Measurements from ENCODE around the gene MBD5. TPM values are rescaled to one million over a fixed set of nuclear protein-coding genes. Genes with fewer than 3 reads are reported as not detected.

MBD5 gene
- total and polyA plus RNA-seq, 2 donors (not counting 1 experiment from before 2014, with no cell fraction given), result 10.9 to 69.7 TPM

DNA sequence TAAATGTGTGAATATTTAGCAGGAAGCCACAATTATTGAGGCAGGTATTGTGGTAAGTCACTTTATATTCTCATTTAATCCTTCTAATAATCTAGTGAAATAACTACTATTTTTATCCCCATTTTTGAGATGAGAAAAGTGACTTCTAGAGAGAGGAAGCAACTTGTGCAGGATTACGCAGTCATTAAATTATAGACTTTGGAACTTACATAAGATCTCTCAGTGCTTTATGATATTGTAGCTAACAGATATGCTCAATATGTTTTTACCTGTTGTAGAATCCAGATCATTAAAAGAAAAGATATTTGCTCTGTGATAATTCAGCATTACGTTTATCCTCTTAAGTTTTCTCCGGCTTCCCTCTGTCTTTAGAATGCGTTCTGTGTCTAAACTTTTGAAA, 50.5 kb downstream of the MBD5 start:
- H4K20me1 ChIP-seq (ENCODE audit: control insufficient read depth, insufficient read depth, low read length, poor library complexity, severe bottlenecking), result no peaks in the 10 kb centered on the region
- H3K4me1 Mint-ChIP-seq, result no peaks in the 10 kb centered on the region
- H3K27me3 Mint-ChIP-seq, result no peaks in the 10 kb centered on the region
- no peak overlapping the region for H3K27ac ChIP-seq (ENCODE audit: low read length in 2 of 2)
- H3K9ac ChIP-seq (ENCODE audit: low read length), result no peak overlapping the region
- no peaks in the 10 kb centered on the region for H3K36me3 ChIP-seq (replicated peaks in 1 of 2; ENCODE audit: control extremely low read depth in 1 of 2, control insufficient read depth in 1 of 2, extremely low read depth in 1 of 2, insufficient read depth in 2 of 2, low read length in 1 of 2)
- no peak overlapping the region for H3K27ac Mint-ChIP-seq
- H3K9me3 ChIP-seq (ENCODE audit: control extremely low read depth in 1 of 3, control insufficient read depth in 2 of 3, insufficient read depth in 1 of 3, low read length in 2 of 3), result no peaks in the 10 kb centered on the region
- no peak overlapping the region for H3K4me3 Mint-ChIP-seq
- no peaks in the 10 kb centered on the region for H3K4me1 ChIP-seq (ENCODE audit: control insufficient read depth in 2 of 2, insufficient read depth in 2 of 2, low read length in 2 of 2)
- no peak for ATAC-seq (ENCODE audit: low read depth)
- H3K4me2 ChIP-seq (replicated peaks; ENCODE audit: low read depth, low read length, poor library complexity, severe bottlenecking), result no peak overlapping the region
- intact Hi-C loops (cut with micrococcal nuclease), result no loop called here
- no CpG with 5 or more reads among the region's 4 CpGs for WGBS (ENCODE audit: insufficient coverage)
- H3K9me3 Mint-ChIP-seq (ENCODE audit: insufficient read depth), result no peaks in the 10 kb centered on the region
- TF ChIP-seq EZH2 (IDR thresholded peaks at IDR 0.05; ENCODE audit: borderline replicate concordance, insufficient read depth, low read depth, low read length, poor library complexity, severe bottlenecking), result no peak
- no peak for DNase-seq
- POLR2A ChIA-PET, result no interaction called here
- no peaks in the 10 kb centered on the region for H3K79me2 ChIP-seq (ENCODE audit: control insufficient read depth, insufficient read depth, low read length)
- no peaks in the 10 kb centered on the region for H3K27me3 ChIP-seq (replicated peaks in 1 of 4; ENCODE audit: control extremely low read depth in 1 of 4, control insufficient read depth in 3 of 4, insufficient read depth in 4 of 4, low read length in 3 of 4)
- no peak overlapping the region for H3K4me3 ChIP-seq (ENCODE audit: control extremely low read depth in 1 of 5, extremely low read depth in 1 of 5, insufficient read depth in 1 of 5, low read depth in 2 of 5, low read length in 4 of 5)
- no peak overlapping the region for H2AFZ ChIP-seq (ENCODE audit: insufficient read depth, low read depth, low read length, poor library complexity, severe bottlenecking)
- CTCF ChIA-PET, result no interaction called here

DNA sequence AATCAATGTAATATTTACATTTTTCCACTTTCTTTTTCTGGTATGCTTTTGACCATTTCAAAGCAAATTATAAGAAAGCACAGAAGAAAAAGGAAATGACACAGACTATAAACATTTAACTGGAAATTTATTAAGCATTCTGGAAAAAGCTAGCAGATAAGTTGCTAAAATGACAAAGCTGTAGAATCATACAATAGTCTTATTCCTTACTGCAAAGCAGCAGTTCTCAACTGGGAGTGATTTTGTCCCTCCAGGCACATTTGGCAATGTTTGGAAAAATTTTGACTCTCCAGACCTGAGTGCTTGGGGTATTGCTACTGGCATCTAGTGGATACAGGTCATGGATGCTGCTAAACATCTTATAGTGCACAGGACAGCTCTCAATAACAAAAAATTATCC, 75.1 kb downstream of the MBD5 start:
- no peak overlapping the region for H3K4me3 ChIP-seq (ENCODE audit: control extremely low read depth in 1 of 5, extremely low read depth in 1 of 5, insufficient read depth in 1 of 5, low read depth in 2 of 5, low read length in 4 of 5)
- POLR2A ChIA-PET, result no interaction called here
- peaks cover 0 to under 1% (median 0%) of the 10 kb centered on the region in 3 donors for H3K9me3 ChIP-seq (ENCODE audit: control extremely low read depth in 1 of 3, control insufficient read depth in 2 of 3, insufficient read depth in 1 of 3, low read length in 2 of 3)
- H4K20me1 ChIP-seq (ENCODE audit: control insufficient read depth, insufficient read depth, low read length, poor library complexity, severe bottlenecking), result no peaks in the 10 kb centered on the region
- Mint-ChIP-seq H3K27ac (no peak overlapping the region), H3K4me1 (no peaks in the 10 kb centered on the region), H3K27me3 (no peaks in the 10 kb centered on the region), H3K4me3 (no peak overlapping the region), H3K9me3 (ENCODE audit: insufficient read depth) (no peaks in the 10 kb centered on the region)
- H3K9ac ChIP-seq (ENCODE audit: low read length), result no peak overlapping the region
- H3K79me2 ChIP-seq (ENCODE audit: control insufficient read depth, insufficient read depth, low read length), result no peaks in the 10 kb centered on the region
- no peak overlapping the region for H3K4me2 ChIP-seq (replicated peaks; ENCODE audit: low read depth, low read length, poor library complexity, severe bottlenecking)
- H3K27ac ChIP-seq (ENCODE audit: low read length in 2 of 2), result no peak overlapping the region
- TF ChIP-seq EZH2 (IDR thresholded peaks at IDR 0.05; ENCODE audit: borderline replicate concordance, insufficient read depth, low read depth, low read length, poor library complexity, severe bottlenecking), result no peak
- TF ChIP-seq, protein P1, sequence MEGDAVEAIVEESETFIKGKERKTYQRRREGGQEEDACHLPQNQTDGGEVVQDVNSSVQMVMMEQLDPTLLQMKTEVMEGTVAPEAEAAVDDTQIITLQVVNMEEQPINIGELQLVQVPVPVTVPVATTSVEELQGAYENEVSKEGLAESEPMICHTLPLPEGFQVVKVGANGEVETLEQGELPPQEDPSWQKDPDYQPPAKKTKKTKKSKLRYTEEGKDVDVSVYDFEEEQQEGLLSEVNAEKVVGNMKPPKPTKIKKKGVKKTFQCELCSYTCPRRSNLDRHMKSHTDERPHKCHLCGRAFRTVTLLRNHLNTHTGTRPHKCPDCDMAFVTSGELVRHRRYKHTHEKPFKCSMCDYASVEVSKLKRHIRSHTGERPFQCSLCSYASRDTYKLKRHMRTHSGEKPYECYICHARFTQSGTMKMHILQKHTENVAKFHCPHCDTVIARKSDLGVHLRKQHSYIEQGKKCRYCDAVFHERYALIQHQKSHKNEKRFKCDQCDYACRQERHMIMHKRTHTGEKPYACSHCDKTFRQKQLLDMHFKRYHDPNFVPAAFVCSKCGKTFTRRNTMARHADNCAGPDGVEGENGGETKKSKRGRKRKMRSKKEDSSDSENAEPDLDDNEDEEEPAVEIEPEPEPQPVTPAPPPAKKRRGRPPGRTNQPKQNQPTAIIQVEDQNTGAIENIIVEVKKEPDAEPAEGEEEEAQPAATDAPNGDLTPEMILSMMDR (IDR thresholded peaks at IDR 0.05), result no peak
- no peak for ATAC-seq (ENCODE audit: low read depth)
- H3K27me3 ChIP-seq (replicated peaks in 1 of 4; ENCODE audit: control extremely low read depth in 1 of 4, control insufficient read depth in 3 of 4, insufficient read depth in 4 of 4, low read length in 3 of 4), result no peaks in the 10 kb centered on the region
- CTCF ChIA-PET, result no interaction called here
- intact Hi-C loops (cut with micrococcal nuclease), result no loop called here
- no peak overlapping the region for H2AFZ ChIP-seq (ENCODE audit: insufficient read depth, low read depth, low read length, poor library complexity, severe bottlenecking)
- no peak for DNase-seq
- H3K4me1 ChIP-seq (ENCODE audit: control insufficient read depth in 2 of 2, insufficient read depth in 2 of 2, low read length in 2 of 2), result no peaks in the 10 kb centered on the region
- no peaks in the 10 kb centered on the region for H3K36me3 ChIP-seq (replicated peaks in 1 of 2; ENCODE audit: control extremely low read depth in 1 of 2, control insufficient read depth in 1 of 2, extremely low read depth in 1 of 2, insufficient read depth in 2 of 2, low read length in 1 of 2)
